Measurements from ENCODE around the gene PBRM1. TPM values are rescaled to one million over a fixed set of nuclear protein-coding genes. Genes with fewer than 3 reads are reported as not detected.

The PBRM1 gene
- total RNA-seq, 1 donor from 2014 or later: 62.1 TPM

GRCh38 chr3:52671676-52672075 is 14.0 kb downstream of the PBRM1 start:
- H3K27me3 Mint-ChIP-seq: no peaks in the 10 kb centered on the region
- no peak for TF ChIP-seq CTCF (IDR thresholded peaks at IDR 0.05)
- H3K27ac Mint-ChIP-seq: no peak overlapping the region
- POLR2A ChIA-PET: no interaction called here
- no peak for ATAC-seq (ENCODE audit: low read depth)
- peaks cover 17% of the 10 kb centered on the region for H3K4me1 Mint-ChIP-seq
- CTCF ChIA-PET: interaction anchor here (0.6 kb wide), 1 partner anchor 299 kb away, joined by 3 read pairs; no protein-coding TSS in a partner anchor
- H3K4me3 Mint-ChIP-seq: no peak overlapping the region
- intact Hi-C loops (cut with micrococcal nuclease): no loop called here
- no peak for DNase-seq
- H3K9me3 Mint-ChIP-seq: no peaks in the 10 kb centered on the region
- peaks cover 59% of the 10 kb centered on the region for H3K36me3 Mint-ChIP-seq (ENCODE audit: low read depth)

- H3K9me3 Mint-ChIP-seq: no peaks in the 10 kb centered on the region
- peak overlapping the region; percentile 21 for H3K27ac Mint-ChIP-seq
- ATAC-seq (ENCODE audit: low read depth): peak; percentile 25
- ChIA-PET CTCF (no interaction called here), POLR2A (no interaction called here)
- H3K36me3 Mint-ChIP-seq (ENCODE audit: low read depth): peaks cover 57% of the 10 kb centered on the region
- no peak for DNase-seq
- peaks cover 17% of the 10 kb centered on the region for H3K4me1 Mint-ChIP-seq
- no peak for TF ChIP-seq CTCF (IDR thresholded peaks at IDR 0.05)
- intact Hi-C loops (cut with micrococcal nuclease): no loop called here
- H3K27me3 Mint-ChIP-seq: no peaks in the 10 kb centered on the region
- H3K4me3 Mint-ChIP-seq: no peak overlapping the region
Measured at GRCh38 chr3:52670621-52671521, 14.8 kb downstream of the PBRM1 start.

GRCh38 chr3:52663098-52663497 is 22.6 kb downstream of the PBRM1 start:
- intact Hi-C loops (cut with micrococcal nuclease): no loop called here
- no peak for DNase-seq
- no peaks in the 10 kb centered on the region for H3K27me3 Mint-ChIP-seq
- no peak overlapping the region for H3K27ac Mint-ChIP-seq
- peaks cover 68% of the 10 kb centered on the region for H3K36me3 Mint-ChIP-seq (ENCODE audit: low read depth)
- POLR2A ChIA-PET: no interaction called here
- H3K4me1 Mint-ChIP-seq: no peaks in the 10 kb centered on the region
- no peaks in the 10 kb centered on the region for H3K9me3 Mint-ChIP-seq
- CTCF ChIA-PET: no interaction called here
- ATAC-seq (ENCODE audit: low read depth): no peak
- no peak overlapping the region for H3K4me3 Mint-ChIP-seq
- TF ChIP-seq CTCF (IDR thresholded peaks at IDR 0.05): no peak

GRCh38 chr3:52660046-52660445 is 25.7 kb downstream of the PBRM1 start:
- ChIA-PET POLR2A (no interaction called here), CTCF (no interaction called here)
- Mint-ChIP-seq H3K36me3 (ENCODE audit: low read depth) (peaks cover 69% of the 10 kb centered on the region), H3K4me3 (no peak overlapping the region), H3K9me3 (no peaks in the 10 kb centered on the region), H3K4me1 (no peaks in the 10 kb centered on the region), H3K27ac (no peak overlapping the region), H3K27me3 (no peaks in the 10 kb centered on the region)
- DNase-seq (no peak), ATAC-seq (ENCODE audit: low read depth) (no peak)
- intact Hi-C loops (cut with micrococcal nuclease): no loop called here
- no peak for TF ChIP-seq CTCF (IDR thresholded peaks at IDR 0.05)

GRCh38 chr3:52655895-52656294 is 29.8 kb downstream of the PBRM1 start:
- POLR2A ChIA-PET: no interaction called here
- H3K4me1 Mint-ChIP-seq: no peaks in the 10 kb centered on the region
- H3K27me3 Mint-ChIP-seq: no peaks in the 10 kb centered on the region
- no peak for TF ChIP-seq CTCF (IDR thresholded peaks at IDR 0.05)
- ATAC-seq (ENCODE audit: low read depth): no peak
- no peak for DNase-seq
- peaks cover 75% of the 10 kb centered on the region for H3K36me3 Mint-ChIP-seq (ENCODE audit: low read depth)
- no peak overlapping the region for H3K27ac Mint-ChIP-seq
- no peak overlapping the region for H3K4me3 Mint-ChIP-seq
- H3K9me3 Mint-ChIP-seq: no peaks in the 10 kb centered on the region
- CTCF ChIA-PET: no interaction called here
- intact Hi-C loops (cut with micrococcal nuclease): no loop called here

Data from activated B cell treated with CpG ODN at 0.5 μM for 24 hours (primary cell).